H1 (cell line): ENCODE results near the gene MCC.

Experiments used
- CEBPB ChIP-seq: IDR thresholded peaks from 2 replicates; pipeline ENCODE4 v1.6.1; 2012; ENCODE audit warnings: low read depth, low read length
- CTCF ChIP-seq, 3 experiments: IDR thresholded peaks; 1 replicate in 2 of 3; 2 replicates in 1 of 3; pipeline versions ENCODE4 v1.5.1 to v1.6.1; 2011; ENCODE audit warnings: low read length in 3 of 3, mild to moderate bottlenecking in 3 of 3, inconsistent platforms in 2 of 3, low read depth in 1 of 3, moderate library complexity in 1 of 3; ENCODE audit not compliant: insufficient read depth in 1 of 3; ENCODE audit errors: control extremely low read depth in 1 of 3
- EZH2 ChIP-seq: fragments of 200-600 bp; sonication (generic); IDR thresholded peaks from 2 replicates; pipeline ENCODE4 v1.7.1; 2012; ENCODE audit warnings: low read depth, mild to moderate bottlenecking, moderate library complexity, low read length, inconsistent platforms; ENCODE audit not compliant: severe bottlenecking
- POLR2A ChIP-seq, 2 experiments: IDR thresholded peaks; 1 replicate in 1 of 2; 2 replicates in 1 of 2; pipeline ENCODE4 v1.6.1; 2011; ENCODE audit warnings: low read depth in 2 of 2, low read length in 2 of 2, mild to moderate bottlenecking in 2 of 2; ENCODE audit errors: control extremely low read depth in 1 of 2
- POU5F1 ChIP-seq: IDR thresholded peaks from 2 replicates; pipeline ENCODE4 v1.6.1; 2011; ENCODE audit warnings: low read depth, mild to moderate bottlenecking, low read length, moderate library complexity
- RAD21 ChIP-seq, 2 experiments: IDR thresholded peaks in 1 of 2; conservative IDR thresholded peaks in 1 of 2; 2 replicates each; pipeline ENCODE4 v1.6.1; 2011; ENCODE audit warnings: low read depth in 2 of 2, low read length in 2 of 2, improper control_type of control experiment in 1 of 2, inconsistent platforms in 1 of 2, mild to moderate bottlenecking in 1 of 2, moderate library complexity in 1 of 2
- RBBP5 ChIP-seq: IDR thresholded peaks from 2 replicates; pipeline ENCODE4 v1.7.1; 2012; ENCODE audit warnings: low read depth, mild to moderate bottlenecking, inconsistent platforms, low read length, moderate library complexity, borderline replicate concordance
- RXRA ChIP-seq: IDR thresholded peaks from 2 replicates; pipeline ENCODE4 v1.6.1; 2011; ENCODE audit warnings: low read depth, mild to moderate bottlenecking, low read length, moderate library complexity; ENCODE audit not compliant: insufficient read depth
- TAF1 ChIP-seq: IDR thresholded peaks from 2 replicates; pipeline ENCODE4 v1.6.1; 2011; ENCODE audit warnings: mild to moderate bottlenecking, low read depth, low read length
- TAF7 ChIP-seq: optimal IDR thresholded peaks from 2 replicates; pipeline ENCODE3; 2011; ENCODE audit warnings: low read depth, mild to moderate bottlenecking, inconsistent platforms, low read length, moderate library complexity, borderline replicate concordance
- YY1 ChIP-seq: IDR thresholded peaks from 2 replicates; pipeline ENCODE4 v1.6.1; 2011; ENCODE audit warnings: low read depth, mild to moderate bottlenecking, low read length
- ZNF274 ChIP-seq: IDR thresholded peaks from 2 replicates; pipeline ENCODE4 v1.7.0; 2012; ENCODE audit warnings: low read length, borderline replicate concordance; ENCODE audit errors: extremely low read depth

GRCh38 chr5:113259034-113259433, 229.2 kb downstream of the MCC start:
- TF ChIP-seq YY1 (no peak), CEBPB (no peak), CTCF (IDR thresholded peaks at IDR 0.05; ENCODE audit: control extremely low read depth in 1 of 3, insufficient read depth in 1 of 3, low read depth in 1 of 3, low read length in 3 of 3) (no peak), EZH2 (no peak), POU5F1 (no peak), POLR2A (IDR thresholded peaks at IDR 0.05; ENCODE audit: control extremely low read depth in 1 of 2, low read depth in 2 of 2, low read length in 2 of 2) (no peak), ZNF274 (no peak), RXRA (no peak), RBBP5 (no peak), TAF1 (no peak), TAF7 (no peak), RAD21 (IDR thresholded peaks at IDR 0.05 in 1 of 2, conservative IDR thresholded peaks at IDR 0.05 in 1 of 2; ENCODE audit: low read depth in 2 of 2, low read length in 2 of 2) (no peak)
